Thyroid gland (tissue), 4 donors: ENCODE measurements around the gene KDM4B.

Experiments
- POLR2A ChIP-seq, 2 donors: fragments of 450-650 bp; IDR thresholded peaks; one replicate each; pipeline ENCODE4 v1.6.1; 2017; ENCODE audit warnings: antibody characterized with exemption in 2 of 2, mild to moderate bottlenecking in 2 of 2, moderate library complexity in 1 of 2
- TF ChIP-seq, protein P1 (sequence below), 6 experiments: fragments of 200-600 bp in 3 of 6; fragments of 450-650 bp in 3 of 6; sonication (generic) in 3 of 6; IDR thresholded peaks; one replicate each; pipeline ENCODE4 v1.5.1; 2016 to 2019; ENCODE audit warnings: antibody characterized with exemption in 6 of 6, mild to moderate bottlenecking in 2 of 6, inconsistent platforms in 1 of 6, moderate library complexity in 1 of 6

DNA sequence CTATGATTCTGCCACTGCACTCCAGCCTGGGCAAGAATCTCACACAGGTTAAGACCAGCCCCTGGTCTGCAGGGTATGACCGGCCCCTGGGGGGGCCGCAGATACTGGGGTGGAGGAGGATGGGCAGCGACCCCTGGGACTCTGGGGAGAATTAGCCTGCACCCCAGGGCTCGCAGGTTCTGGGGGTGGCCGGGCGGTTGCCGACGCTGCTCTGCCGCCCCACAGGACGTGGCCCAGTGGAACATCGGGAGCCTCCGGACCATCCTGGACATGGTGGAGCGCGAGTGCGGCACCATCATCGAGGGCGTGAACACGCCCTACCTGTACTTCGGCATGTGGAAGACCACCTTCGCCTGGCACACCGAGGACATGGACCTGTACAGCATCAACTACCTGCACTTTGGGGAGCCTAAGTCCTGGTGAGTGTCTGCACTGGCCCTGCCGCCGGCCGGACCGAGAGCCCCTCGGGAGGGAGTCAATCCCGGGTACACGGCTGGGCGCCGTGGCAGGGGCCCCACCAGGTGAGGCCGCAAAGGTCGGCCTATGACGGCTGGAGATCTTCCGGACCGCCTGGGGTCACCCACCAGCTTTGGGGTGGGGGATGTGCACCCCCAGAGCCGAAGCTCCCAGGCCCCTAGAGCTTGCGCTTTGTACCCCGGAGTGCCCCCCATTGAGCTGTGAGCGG lies 78.5 kb downstream of the KDM4B start:
- TF ChIP-seq, protein P1, sequence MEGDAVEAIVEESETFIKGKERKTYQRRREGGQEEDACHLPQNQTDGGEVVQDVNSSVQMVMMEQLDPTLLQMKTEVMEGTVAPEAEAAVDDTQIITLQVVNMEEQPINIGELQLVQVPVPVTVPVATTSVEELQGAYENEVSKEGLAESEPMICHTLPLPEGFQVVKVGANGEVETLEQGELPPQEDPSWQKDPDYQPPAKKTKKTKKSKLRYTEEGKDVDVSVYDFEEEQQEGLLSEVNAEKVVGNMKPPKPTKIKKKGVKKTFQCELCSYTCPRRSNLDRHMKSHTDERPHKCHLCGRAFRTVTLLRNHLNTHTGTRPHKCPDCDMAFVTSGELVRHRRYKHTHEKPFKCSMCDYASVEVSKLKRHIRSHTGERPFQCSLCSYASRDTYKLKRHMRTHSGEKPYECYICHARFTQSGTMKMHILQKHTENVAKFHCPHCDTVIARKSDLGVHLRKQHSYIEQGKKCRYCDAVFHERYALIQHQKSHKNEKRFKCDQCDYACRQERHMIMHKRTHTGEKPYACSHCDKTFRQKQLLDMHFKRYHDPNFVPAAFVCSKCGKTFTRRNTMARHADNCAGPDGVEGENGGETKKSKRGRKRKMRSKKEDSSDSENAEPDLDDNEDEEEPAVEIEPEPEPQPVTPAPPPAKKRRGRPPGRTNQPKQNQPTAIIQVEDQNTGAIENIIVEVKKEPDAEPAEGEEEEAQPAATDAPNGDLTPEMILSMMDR (IDR thresholded peaks at IDR 0.05): no peak
- no peak for TF ChIP-seq POLR2A (IDR thresholded peaks at IDR 0.05)
